ENCODE data around the gene NOXRED1.

- TF ChIP-seq NFYB (CRISPR knock-in tag; conservative IDR thresholded peaks at IDR 0.05; ENCODE audit: low read depth) (no peak), FOXP1 (CRISPR knock-in tag; IDR thresholded peaks at IDR 0.05; ENCODE audit: borderline replicate concordance) (no peak), CTCF (IDR thresholded peaks at IDR 0.05) (no peak), NR2C2 (CRISPR knock-in tag; IDR thresholded peaks at IDR 0.05) (no peak), ESRRA (CRISPR knock-in tag; IDR thresholded peaks at IDR 0.05; ENCODE audit: borderline replicate concordance) (no peak), ETV6 (CRISPR knock-in tag; IDR thresholded peaks at IDR 0.05) (no peak), CREB1 (CRISPR knock-in tag; IDR thresholded peaks at IDR 0.05) (no peak), MAX (CRISPR knock-in tag; IDR thresholded peaks at IDR 0.05) (no peak), ZBTB21 (CRISPR knock-in tag; IDR thresholded peaks at IDR 0.05; ENCODE audit: borderline replicate concordance) (no peak)
- TF ChIP-seq, protein P1, sequence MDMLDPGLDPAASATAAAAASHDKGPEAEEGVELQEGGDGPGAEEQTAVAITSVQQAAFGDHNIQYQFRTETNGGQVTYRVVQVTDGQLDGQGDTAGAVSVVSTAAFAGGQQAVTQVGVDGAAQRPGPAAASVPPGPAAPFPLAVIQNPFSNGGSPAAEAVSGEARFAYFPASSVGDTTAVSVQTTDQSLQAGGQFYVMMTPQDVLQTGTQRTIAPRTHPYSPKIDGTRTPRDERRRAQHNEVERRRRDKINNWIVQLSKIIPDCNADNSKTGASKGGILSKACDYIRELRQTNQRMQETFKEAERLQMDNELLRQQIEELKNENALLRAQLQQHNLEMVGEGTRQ (CRISPR knock-in tag; IDR thresholded peaks at IDR 0.05) = no peak
- TF ChIP-seq, protein P2, sequence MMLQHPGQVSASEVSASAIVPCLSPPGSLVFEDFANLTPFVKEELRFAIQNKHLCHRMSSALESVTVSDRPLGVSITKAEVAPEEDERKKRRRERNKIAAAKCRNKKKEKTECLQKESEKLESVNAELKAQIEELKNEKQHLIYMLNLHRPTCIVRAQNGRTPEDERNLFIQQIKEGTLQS (CRISPR knock-in tag; conservative IDR thresholded peaks at IDR 0.05) = no peak
- TF ChIP-seq, protein P3, sequence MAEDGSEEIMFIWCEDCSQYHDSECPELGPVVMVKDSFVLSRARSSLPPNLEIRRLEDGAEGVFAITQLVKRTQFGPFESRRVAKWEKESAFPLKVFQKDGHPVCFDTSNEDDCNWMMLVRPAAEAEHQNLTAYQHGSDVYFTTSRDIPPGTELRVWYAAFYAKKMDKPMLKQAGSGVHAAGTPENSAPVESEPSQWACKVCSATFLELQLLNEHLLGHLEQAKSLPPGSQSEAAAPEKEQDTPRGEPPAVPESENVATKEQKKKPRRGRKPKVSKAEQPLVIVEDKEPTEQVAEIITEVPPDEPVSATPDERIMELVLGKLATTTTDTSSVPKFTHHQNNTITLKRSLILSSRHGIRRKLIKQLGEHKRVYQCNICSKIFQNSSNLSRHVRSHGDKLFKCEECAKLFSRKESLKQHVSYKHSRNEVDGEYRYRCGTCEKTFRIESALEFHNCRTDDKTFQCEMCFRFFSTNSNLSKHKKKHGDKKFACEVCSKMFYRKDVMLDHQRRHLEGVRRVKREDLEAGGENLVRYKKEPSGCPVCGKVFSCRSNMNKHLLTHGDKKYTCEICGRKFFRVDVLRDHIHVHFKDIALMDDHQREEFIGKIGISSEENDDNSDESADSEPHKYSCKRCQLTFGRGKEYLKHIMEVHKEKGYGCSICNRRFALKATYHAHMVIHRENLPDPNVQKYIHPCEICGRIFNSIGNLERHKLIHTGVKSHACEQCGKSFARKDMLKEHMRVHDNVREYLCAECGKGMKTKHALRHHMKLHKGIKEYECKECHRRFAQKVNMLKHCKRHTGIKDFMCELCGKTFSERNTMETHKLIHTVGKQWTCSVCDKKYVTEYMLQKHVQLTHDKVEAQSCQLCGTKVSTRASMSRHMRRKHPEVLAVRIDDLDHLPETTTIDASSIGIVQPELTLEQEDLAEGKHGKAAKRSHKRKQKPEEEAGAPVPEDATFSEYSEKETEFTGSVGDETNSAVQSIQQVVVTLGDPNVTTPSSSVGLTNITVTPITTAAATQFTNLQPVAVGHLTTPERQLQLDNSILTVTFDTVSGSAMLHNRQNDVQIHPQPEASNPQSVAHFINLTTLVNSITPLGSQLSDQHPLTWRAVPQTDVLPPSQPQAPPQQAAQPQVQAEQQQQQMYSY (CRISPR knock-in tag; IDR thresholded peaks at IDR 0.05) = no peak
These were observed 12.7 kb upstream of the NOXRED1 start for GRCh38 chr14:77436042-77436441.
